Stomach (tissue), 19 donors: ENCODE results near the gene RPS28. TPM values are rescaled to one million over a fixed set of nuclear protein-coding genes. Genes with fewer than 3 reads are reported as not detected.
"Not testable (repeated sequence)": the region's sequence is repeated elsewhere in the genome, so short reads cannot be mapped to it uniquely, and the experiment has no call there.

Experiments
- DNase-seq, 2 donors: peaks; one replicate each; pipeline versions ENCODE4 v3.0.0 to v3.0.0-alpha.2; 2013 to 2019
- H3K27ac ChIP-seq, 5 donors: fragments of 200-600 bp in 4 of 5; sonication (generic) in 4 of 5; one replicate each; pipeline ENCODE4 v1.5.1; 2013 to 2019; ENCODE audit warnings: mild to moderate bottlenecking in 1 of 5, moderate library complexity in 1 of 5
- H3K27me3 ChIP-seq, 3 donors: fragments of 200-600 bp; sonication (generic); one replicate each; pipeline ENCODE4 v1.5.1; 2017 to 2019; ENCODE audit warnings: mixed run types in 1 of 3
- H3K36me3 ChIP-seq, 4 donors: fragments of 200-600 bp; sonication (generic); 1 replicate in 3 of 4; 2 replicates in 1 of 4; pipeline ENCODE4 v1.5.1; 2016 to 2019
- H3K4me1 ChIP-seq, 4 donors: fragments of 200-600 bp; sonication (generic); one replicate each; pipeline ENCODE4 v1.5.1; 2016 to 2019
- H3K4me3 ChIP-seq, 4 donors: fragments of 200-600 bp; sonication (generic) in 3 of 4; one replicate each; pipeline ENCODE4 v1.5.1; 2016 to 2019; ENCODE audit warnings: mild to moderate bottlenecking in 1 of 4
- H3K9me3 ChIP-seq, 4 donors: fragments of 200-600 bp; sonication (generic); one replicate each; pipeline ENCODE4 v1.5.1; 2016 to 2019
- CTCF ChIP-seq, 7 experiments: fragments of 450-650 bp in 4 of 7; fragments of 200-600 bp in 3 of 7; sonication (generic) in 3 of 7; IDR thresholded peaks; one replicate each; pipeline ENCODE4 v1.5.1; 2016 to 2019; ENCODE audit warnings: antibody characterized with exemption in 7 of 7, control low read depth in 2 of 7, mild to moderate bottlenecking in 1 of 7
- EP300 ChIP-seq: sonication (generic); formaldehyde crosslinking; IDR thresholded peaks from one replicate; pipeline ENCODE4 v1.6.1; 2017; ENCODE audit warnings: antibody characterized with exemption
- POLR2A ChIP-seq, 4 donors: fragments of 450-650 bp; IDR thresholded peaks; one replicate each; pipeline ENCODE4 v1.6.1; 2016; ENCODE audit warnings: antibody characterized with exemption in 4 of 4, control low read depth in 2 of 4, mild to moderate bottlenecking in 1 of 4, moderate library complexity in 1 of 4
- POLR2AphosphoS5 ChIP-seq, 3 donors: sonication (generic); formaldehyde crosslinking; IDR thresholded peaks; one replicate each; pipeline ENCODE4 v1.6.1; 2016; ENCODE audit warnings: antibody characterized with exemption in 3 of 3
- WGBS, 5 donors: extraction: QIAGEN DNeasy Blood & Tissue Kit in 3 of 5; methylation state at CpG; one replicate each; pipeline versions ENCODE4 v1.1.5 to v1.1.7; 2013 to 2018; 5-methylcytosine and 5-hydroxymethylcytosine counted together
- intact Hi-C: fragments of 100-400 bp; cut with DNase I; formaldehyde crosslinking; loops from one replicate; pipeline ENCODE4 v1.15.1; 2023; ENCODE audit warnings: low total_unique reads
- long read RNA-seq, 10 donors: transcript quantifications; one replicate each; lab custom pipeline, GENCODE V29; 2026
- polyA plus RNA-seq, 3 donors: library from polyadenylated mRNA; stranded (reverse); fragments of 200-250 nt; gene quantifications; one replicate each; pipeline ENCODE4 v1.2.3, GENCODE V29; 2013
- total RNA-seq, 5 donors: library from RNA; depleted of rRNA; stranded (reverse); fragments of >200 nt; gene quantifications; one replicate each; pipeline versions ENCODE4 v1.1.0 to v1.2.3, GENCODE V29; 2014 to 2016
- donor health status: healthy with polysubstance abuse.
- donor health status: Bipolar disorder and iron deficiency.
- donor health status: healthy.

Gene RPS28
- total RNA-seq (1,000 to 10,000 TPM in 2 of 5 donors, 100 to 1,000 TPM in 3; 335 to 2,088 (median 520) TPM), polyA plus RNA-seq (1,000 to 10,000 TPM in 1 of 3 donors, 100 to 1,000 TPM in 2; 778 to 1,474 (median 861) TPM)
- long read RNA-seq, donor 1, transcript RPS28-203 (4 exons, 1,326 nt), result major isoform, 63 of 81 reads
- long read RNA-seq, donor 1, partial matches to known transcripts, result 14 of 81 reads
- long read RNA-seq, donor 1, other reads (novel, unspliced or antisense), result 0 of 81 reads
- long read RNA-seq, donor 2, transcript RPS28-203 (4 exons, 1,326 nt), result major isoform, 61 of 76 reads
- long read RNA-seq, donor 2, partial matches to known transcripts, result 12 of 76 reads
- long read RNA-seq, donor 2, other reads (novel, unspliced or antisense), result 0 of 76 reads
- long read RNA-seq, donor 3, transcript RPS28-203 (4 exons, 1,326 nt), result major isoform, 66 of 96 reads
- long read RNA-seq, donor 3, partial matches to known transcripts, result 27 of 96 reads
- long read RNA-seq, donor 3, other reads (novel, unspliced or antisense), result 0 of 96 reads
- long read RNA-seq, donor 4, transcript RPS28-203 (4 exons, 1,326 nt), result major isoform, 17 of 17 reads
- long read RNA-seq, donor 4, partial matches to known transcripts, result 0 of 17 reads
- long read RNA-seq, donor 4, other reads (novel, unspliced or antisense), result 0 of 17 reads
- long read RNA-seq, donor 5, transcript RPS28-203 (4 exons, 1,326 nt), result major isoform, 99 of 127 reads
- long read RNA-seq, donor 5, partial matches to known transcripts, result 24 of 127 reads
- long read RNA-seq, donor 5, other reads (novel, unspliced or antisense), result 0 of 127 reads
- long read RNA-seq, donor 6, transcript RPS28-203 (4 exons, 1,326 nt), result major isoform, 331 of 366 reads
- long read RNA-seq, donor 6, partial matches to known transcripts, result 30 of 366 reads
- long read RNA-seq, donor 6, other reads (novel, unspliced or antisense), result 0 of 366 reads
- long read RNA-seq, donor 7, transcript RPS28-203 (4 exons, 1,326 nt), result major isoform, 161 of 208 reads
- long read RNA-seq, donor 7, partial matches to known transcripts, result 43 of 208 reads
- long read RNA-seq, donor 7, other reads (novel, unspliced or antisense), result 0 of 208 reads
- long read RNA-seq, donor 8, transcript RPS28-203 (4 exons, 1,326 nt), result major isoform, 98 of 143 reads
- long read RNA-seq, donor 8, partial matches to known transcripts, result 39 of 143 reads
- long read RNA-seq, donor 8, other reads (novel, unspliced or antisense), result 0 of 143 reads
- long read RNA-seq, donor 9, transcript RPS28-203 (4 exons, 1,326 nt), result major isoform, 112 of 196 reads
- long read RNA-seq, donor 9, transcript RPS28-201 (3 exons, 334 nt), result minor isoform, 6 of 196 reads
- long read RNA-seq, donor 9, partial matches to known transcripts, result 70 of 196 reads
- long read RNA-seq, donor 9, other reads (novel, unspliced or antisense), result 5 of 196 reads
- long read RNA-seq, donor 10, transcript RPS28-203 (4 exons, 1,326 nt), result major isoform, 56 of 79 reads
- long read RNA-seq, donor 10, partial matches to known transcripts, result 20 of 79 reads
- long read RNA-seq, donor 10, other reads (novel, unspliced or antisense), result 0 of 79 reads

GRCh38 chr19:8321067-8321985 is at the start of gene RPS28, which contains the start of gene NDUFA7:
RPS28 (plus strand) TSS chr19:8321496; CDS start chr19:8321531, 35 bp downstream.
NDUFA7 (minus strand) TSS chr19:8321375; CDS start chr19:8321358, 17 bp downstream.
- WGBS, 5 donors, result 0 to 1% (median 0%) methylated on average over 41 to 72 of the region's 72 CpGs
- intact Hi-C loops, result no loop called here

GRCh38 chr19:8276508-8276907 is 44.8 kb upstream of the RPS28 start:
- H3K27ac ChIP-seq, DNase-seq, H3K4me1 ChIP-seq, H3K9me3 ChIP-seq, intact Hi-C loops, H3K27me3 ChIP-seq, H3K36me3 ChIP-seq, H3K4me3 ChIP-seq: not testable (repeated sequence)
- no CpG with 5 or more reads among the region's 9 CpGs for WGBS, 5 donors

More at GRCh38 chr19:8321067-8321985, at the start of gene RPS28, which contains the start of gene NDUFA7:
- H3K4me1 ChIP-seq, result peaks cover 20 to 69% (median 37%) of the 10 kb centered on the region in 4 donors
- peaks cover 23 to 42% (median 30%) of the 10 kb centered on the region in 4 donors for H3K36me3 ChIP-seq
- peak within 1 kb of the TSS; percentile 79 to 94 (median 84) for H3K4me3 ChIP-seq
- TF ChIP-seq EP300 (no peak), CTCF (IDR thresholded peaks at IDR 0.05) (peak in 2 of 7 experiments; percentile 33 to 40), POLR2A (IDR thresholded peaks at IDR 0.05) (peak in 2 of 4 donors; percentile 81 to 87), POLR2AphosphoS5 (IDR thresholded peaks at IDR 0.05) (peak; percentile 96 to 99 (median 98))
- no peaks in the 10 kb centered on the region for H3K9me3 ChIP-seq
- no peaks in the 10 kb centered on the region for H3K27me3 ChIP-seq
- peak within 1 kb of the TSS; percentile 91 to 97 (median 93) for H3K27ac ChIP-seq
- DNase-seq, result peak; percentile 99

GRCh38 chr19:8291337-8291736 is 30.0 kb upstream of the RPS28 start:
- H3K4me3 ChIP-seq, intact Hi-C loops: not testable (repeated sequence)
- no CpG with 5 or more reads among the region's 9 CpGs for WGBS, 5 donors

GRCh38 chr19:8302357-8302691 is 19.0 kb upstream of the RPS28 start:
- Histone ChIP-seq H3K4me1 (peaks cover 12 to 22% (median 14%) of the 10 kb centered on the region in 4 donors), H3K27me3 (no peaks in the 10 kb centered on the region), H3K4me3 (no peak overlapping the region), H3K27ac (no peak overlapping the region), H3K36me3 (peaks cover 0 to 24% (median 14%) of the 10 kb centered on the region in 4 donors), H3K9me3 (no peaks in the 10 kb centered on the region)
- peak in 1 of 2 donors; percentile 27 for DNase-seq
- TF ChIP-seq EP300 (no peak), CTCF (IDR thresholded peaks at IDR 0.05) (no peak), POLR2AphosphoS5 (IDR thresholded peaks at IDR 0.05) (no peak), POLR2A (IDR thresholded peaks at IDR 0.05) (no peak)
- WGBS, 5 donors, result 52 to 59% (median 54%) methylated on average over 10 to 11 of the region's 11 CpGs; no CpG with 5 or more reads in 1 of the 5 donors
- intact Hi-C loops, result no loop called here

More at GRCh38 chr19:8291337-8291736, 30.0 kb upstream of the RPS28 start:
- not testable (repeated sequence) for H3K9me3 ChIP-seq, H3K27me3 ChIP-seq, H3K36me3 ChIP-seq, H3K4me1 ChIP-seq, H3K27ac ChIP-seq, DNase-seq
